CD14-positive monocyte (primary cell): ENCODE measurements around the gene NDUFB4. TPM values are rescaled to one million over a fixed set of nuclear protein-coding genes. Genes with fewer than 3 reads are reported as not detected.
A peak's percentile ranks its signal among the peaks of the same experiment; 100 is the strongest.

ENCODE experiments used
- DNase-seq, 3 donors: peaks; one replicate each; pipeline ENCODE4 v3.0.0-alpha.2; 2011 to 2022
- H2AFZ ChIP-seq: 2 replicates; pipeline ENCODE4 v1.6.0; 2012; ENCODE audit warnings: mild to moderate bottlenecking, low read depth, low read length, inconsistent platforms; ENCODE audit not compliant: insufficient read depth, poor library complexity, severe bottlenecking
- H3K27ac ChIP-seq, 2 donors: 1 replicate in 1 of 2; 2 replicates in 1 of 2; pipeline ENCODE4 v1.5.1; 2012 to 2013; ENCODE audit warnings: low read length in 2 of 2, control low read depth in 1 of 2, inconsistent platforms in 1 of 2, low read depth in 1 of 2, mild to moderate bottlenecking in 1 of 2
- H3K27me3 ChIP-seq, 2 donors: one replicate each; pipeline versions ENCODE4 v1.6.0 to v1.6.1; 2011 to 2013; ENCODE audit warnings: low read length in 2 of 2; ENCODE audit not compliant: control insufficient read depth in 2 of 2, insufficient read depth in 2 of 2
- H3K36me3 ChIP-seq, 2 donors: replicated peaks in 1 of 2; 1 replicate in 1 of 2; 2 replicates in 1 of 2; pipeline versions ENCODE4 v1.5.1 to v1.6.1; 2012 to 2013; ENCODE audit warnings: low read length in 2 of 2, control low read depth in 1 of 2, inconsistent platforms in 1 of 2, mild to moderate bottlenecking in 1 of 2; ENCODE audit not compliant: insufficient read depth in 2 of 2, control insufficient read depth in 1 of 2
- H3K4me1 ChIP-seq, 2 donors: 1 replicate in 1 of 2; 2 replicates in 1 of 2; pipeline versions ENCODE4 v1.5.1 to v1.6.1; 2012 to 2013; ENCODE audit warnings: low read length in 2 of 2, control low read depth in 1 of 2, inconsistent platforms in 1 of 2, mild to moderate bottlenecking in 1 of 2, moderate library complexity in 1 of 2; ENCODE audit not compliant: insufficient read depth in 2 of 2, control insufficient read depth in 1 of 2
- H3K4me2 ChIP-seq: replicated peaks from 2 replicates; pipeline ENCODE3; 2012; ENCODE audit warnings: low read length, moderate library complexity, mild to moderate bottlenecking; ENCODE audit not compliant: poor library complexity, severe bottlenecking; ENCODE audit errors: extremely low read depth
- H3K4me3 ChIP-seq, 3 experiments: fragments of 200-600 bp in 1 of 3; sonication (generic) in 1 of 3; replicated peaks in 1 of 3; 1 replicate in 2 of 3; 2 replicates in 1 of 3; pipeline ENCODE4 v1.5.1; 2011 to 2013; ENCODE audit warnings: low read length in 3 of 3, mild to moderate bottlenecking in 3 of 3, control low read depth in 2 of 3, low read depth in 2 of 3, inconsistent platforms in 1 of 3, moderate library complexity in 1 of 3
- H3K79me2 ChIP-seq: 2 replicates; pipeline ENCODE4 v1.6.0; 2012; ENCODE audit warnings: mild to moderate bottlenecking, control low read depth, inconsistent platforms, low read length, moderate library complexity; ENCODE audit not compliant: insufficient read depth
- H3K9ac ChIP-seq: 2 replicates; pipeline ENCODE4 v1.6.0; 2017; ENCODE audit warnings: low read length, mild to moderate bottlenecking; ENCODE audit not compliant: insufficient read depth, poor library complexity, severe bottlenecking
- H3K9me3 ChIP-seq, 2 donors: replicated peaks in 1 of 2; 1 replicate in 1 of 2; 2 replicates in 1 of 2; pipeline versions ENCODE4 v1.5.1 to v1.6.1; 2012 to 2013; ENCODE audit warnings: low read length in 2 of 2, control low read depth in 1 of 2; ENCODE audit not compliant: control insufficient read depth in 1 of 2, insufficient read depth in 1 of 2
- H4K20me1 ChIP-seq: 2 replicates; pipeline ENCODE4 v1.6.0; 2012; ENCODE audit warnings: mild to moderate bottlenecking, low read length, control low read depth, moderate library complexity; ENCODE audit not compliant: insufficient read depth
- H3K27ac Mint-ChIP-seq, 7 donors: one replicate each; pipeline ENCODE4 v1.8.0; 2020; ENCODE audit warnings: mild to moderate bottlenecking in 7 of 7, mixed read lengths in 7 of 7, moderate library complexity in 6 of 7, inconsistent platforms in 2 of 7
- H3K27me3 Mint-ChIP-seq, 3 donors: one replicate each; pipeline ENCODE4 v1.8.0; 2021 to 2022; ENCODE audit warnings: low read depth in 3 of 3, mild to moderate bottlenecking in 3 of 3, mixed read lengths in 3 of 3, moderate library complexity in 3 of 3, inconsistent platforms in 1 of 3
- H3K36me3 Mint-ChIP-seq, 2 donors: one replicate each; pipeline ENCODE4 v1.8.0; 2020; ENCODE audit warnings: mixed read lengths in 2 of 2, inconsistent platforms in 1 of 2, mild to moderate bottlenecking in 1 of 2
- H3K4me1 Mint-ChIP-seq: one replicate; pipeline ENCODE4 v1.8.0; 2020; ENCODE audit warnings: mild to moderate bottlenecking, mixed read lengths
- H3K4me3 Mint-ChIP-seq, 2 donors: one replicate each; pipeline ENCODE4 v1.8.0; 2020; ENCODE audit warnings: mild to moderate bottlenecking in 2 of 2, mixed read lengths in 2 of 2, moderate library complexity in 1 of 2
- H3K9me3 Mint-ChIP-seq, 7 donors: one replicate each; pipeline ENCODE4 v1.8.0; 2020 to 2022; ENCODE audit warnings: mixed read lengths in 7 of 7, mild to moderate bottlenecking in 6 of 7, moderate library complexity in 6 of 7, inconsistent platforms in 2 of 7
- CTCF ChIP-seq: fragments of 200-600 bp; IDR thresholded peaks from one replicate; pipeline ENCODE4 v1.8.0; 2022; ENCODE audit warnings: antibody characterized with exemption, mild to moderate bottlenecking
- WGBS: methylation state at CpG from one replicate; pipeline ENCODE4 v1.1.5; 2013; ENCODE audit warnings: missing lambda C conversion rate; ENCODE audit not compliant: insufficient coverage; 5-methylcytosine and 5-hydroxymethylcytosine counted together
- intact Hi-C, 2 donors: fragments of 100-400 bp; cut with micrococcal nuclease; formaldehyde crosslinking; loops; one replicate each; pipeline versions ENCODE4 v1.15.0 to v1.15.1; 2023
- polyA plus RNA-seq, 3 donors: library from polyadenylated mRNA; depleted of rRNA in 1 of 3; unstranded in 2 of 3; stranded (reverse) in 1 of 3; fragments of 300-500 nt in 2 of 3; fragments of >200 nt in 1 of 3; fragmentation: Illumina TruSeq in 2 of 3; gene quantifications; 1 replicate in 2 of 3; 2 replicates in 1 of 3; pipeline ENCODE4 v1.2.3, GENCODE V29; 2012 to 2021

NDUFB4 gene
- polyA plus RNA-seq, 3 donors: 93.7 to 215 (median 173) TPM

- DNase-seq: no peak
- Histone ChIP-seq H3K4me3 (no peak overlapping the region), H3K27me3 (no peaks in the 10 kb centered on the region), H4K20me1 (no peaks in the 10 kb centered on the region), H3K79me2 (no peaks in the 10 kb centered on the region), H2AFZ (no peak overlapping the region), H3K9ac (no peak overlapping the region), H3K4me1 (no peaks in the 10 kb centered on the region), H3K4me2 (no peak overlapping the region), H3K36me3 (no peaks in the 10 kb centered on the region), H3K9me3 (peaks cover 15 to 16% of the 10 kb centered on the region in 2 donors), H3K27ac (no peak overlapping the region)
- peaks cover 0 to 3% (median 0%) of the 10 kb centered on the region in 3 donors for H3K27me3 Mint-ChIP-seq
- H3K36me3 Mint-ChIP-seq: no peaks in the 10 kb centered on the region
- peaks cover 1% of the 10 kb centered on the region for H3K4me1 Mint-ChIP-seq
- H3K27ac Mint-ChIP-seq: no peak overlapping the region
- 83% methylated on average over 1 of the region's 3 CpGs for WGBS
- H3K4me3 Mint-ChIP-seq: no peak overlapping the region
- TF ChIP-seq CTCF: no peak
- intact Hi-C loops: no loop called here
- H3K9me3 Mint-ChIP-seq: peaks cover 14 to 29% (median 26%) of the 10 kb centered on the region in 7 donors
Observed at GRCh38 chr3:120622457-120622856, 26.3 kb downstream of the NDUFB4 start.

GRCh38 chr3:120622870-120623726 lies 27.0 kb downstream of the NDUFB4 start:
- Histone ChIP-seq H3K36me3 (no peaks in the 10 kb centered on the region), H3K4me1 (no peaks in the 10 kb centered on the region), H4K20me1 (no peaks in the 10 kb centered on the region), H3K27me3 (no peaks in the 10 kb centered on the region), H3K27ac (no peak overlapping the region), H3K79me2 (no peaks in the 10 kb centered on the region), H3K4me2 (no peak overlapping the region), H3K4me3 (no peak overlapping the region), H2AFZ (no peak overlapping the region), H3K9me3 (peaks cover 15 to 16% of the 10 kb centered on the region in 2 donors), H3K9ac (no peak overlapping the region)
- H3K27ac Mint-ChIP-seq: no peak overlapping the region
- intact Hi-C loops: no loop called here
- 90% methylated on average over 5 of the region's 12 CpGs for WGBS
- H3K36me3 Mint-ChIP-seq: no peaks in the 10 kb centered on the region
- no peak overlapping the region for H3K4me3 Mint-ChIP-seq
- peaks cover 0 to 3% (median 0%) of the 10 kb centered on the region in 3 donors for H3K27me3 Mint-ChIP-seq
- H3K9me3 Mint-ChIP-seq: peaks cover 14 to 29% (median 26%) of the 10 kb centered on the region in 7 donors
- DNase-seq: no peak
- H3K4me1 Mint-ChIP-seq: peaks cover 1% of the 10 kb centered on the region
- TF ChIP-seq CTCF: peak; percentile 12
